Ishikawa (cell line): Measurements from ENCODE around the gene KLK14.

Source experiments
- CEBPB ChIP-seq: IDR thresholded peaks from 2 replicates; pipeline ENCODE4 v1.6.1; 2012
- CREB1 ChIP-seq: IDR thresholded peaks from 2 replicates; pipeline ENCODE4 v1.6.1; 2012; ENCODE audit warnings: low read depth
- EGR1 ChIP-seq: IDR thresholded peaks from 2 replicates; pipeline ENCODE4 v1.6.1; 2012
- EP300 ChIP-seq: IDR thresholded peaks from 2 replicates; pipeline ENCODE4 v1.6.1; 2012; ENCODE audit warnings: borderline replicate concordance
- FOXM1 ChIP-seq: IDR thresholded peaks from 2 replicates; pipeline ENCODE4 v1.6.1; 2012; ENCODE audit warnings: low read depth, borderline replicate concordance
- NFIC ChIP-seq: IDR thresholded peaks from 2 replicates; pipeline ENCODE4 v1.6.1; 2012
- RAD21 ChIP-seq: IDR thresholded peaks from 2 replicates; pipeline ENCODE4 v1.6.1; 2012; ENCODE audit warnings: low read depth
- TAF1 ChIP-seq: IDR thresholded peaks from 2 replicates; pipeline ENCODE4 v1.6.1; 2012; ENCODE audit warnings: low read depth, mild to moderate bottlenecking
- TCF12 ChIP-seq: IDR thresholded peaks from 2 replicates; pipeline ENCODE4 v1.6.1; 2012; ENCODE audit warnings: low read depth
- TEAD4 ChIP-seq: IDR thresholded peaks from 2 replicates; pipeline ENCODE4 v1.6.1; 2012
- YY1 ChIP-seq: IDR thresholded peaks from 2 replicates; pipeline ENCODE4 v1.6.1; 2012; ENCODE audit warnings: low read depth
- ZBTB7A ChIP-seq: IDR thresholded peaks from 2 replicates; pipeline ENCODE4 v1.6.1; 2012; ENCODE audit warnings: low read depth
- TF ChIP-seq, protein P1 (sequence below): IDR thresholded peaks from 2 replicates; pipeline ENCODE4 v1.6.1; 2012
- TF ChIP-seq, protein P2 (sequence below): IDR thresholded peaks from 2 replicates; pipeline ENCODE4 v1.6.1; 2012
- TF ChIP-seq, protein P3 (sequence below): IDR thresholded peaks from 2 replicates; pipeline ENCODE4 v1.6.1; 2012; ENCODE audit warnings: low read depth, mild to moderate bottlenecking

The KLK14 gene

DNA sequence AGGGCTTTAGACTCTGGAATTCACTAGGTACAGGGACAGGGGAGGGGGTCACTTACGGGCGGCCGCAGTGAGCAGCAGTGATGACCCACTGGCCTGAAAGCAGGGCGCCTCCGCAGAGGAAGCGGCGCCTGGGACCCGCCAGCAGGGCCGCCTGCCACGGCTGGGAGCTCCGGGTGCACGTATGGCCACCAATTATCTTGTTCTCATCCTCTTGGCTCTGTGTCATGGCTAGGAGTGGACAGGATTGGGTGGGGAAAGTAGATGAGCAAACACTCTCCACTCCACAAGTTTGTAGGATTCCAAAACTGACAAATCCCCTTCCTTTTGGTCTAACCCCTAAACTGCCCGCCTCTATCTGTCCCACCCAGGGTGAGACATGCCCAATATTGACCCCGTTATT, 1.2 kb downstream of the KLK14 start:
- TF ChIP-seq FOXM1 (no peak), NFIC (no peak), YY1 (no peak), ZBTB7A (no peak), EP300 (no peak)

DNA sequence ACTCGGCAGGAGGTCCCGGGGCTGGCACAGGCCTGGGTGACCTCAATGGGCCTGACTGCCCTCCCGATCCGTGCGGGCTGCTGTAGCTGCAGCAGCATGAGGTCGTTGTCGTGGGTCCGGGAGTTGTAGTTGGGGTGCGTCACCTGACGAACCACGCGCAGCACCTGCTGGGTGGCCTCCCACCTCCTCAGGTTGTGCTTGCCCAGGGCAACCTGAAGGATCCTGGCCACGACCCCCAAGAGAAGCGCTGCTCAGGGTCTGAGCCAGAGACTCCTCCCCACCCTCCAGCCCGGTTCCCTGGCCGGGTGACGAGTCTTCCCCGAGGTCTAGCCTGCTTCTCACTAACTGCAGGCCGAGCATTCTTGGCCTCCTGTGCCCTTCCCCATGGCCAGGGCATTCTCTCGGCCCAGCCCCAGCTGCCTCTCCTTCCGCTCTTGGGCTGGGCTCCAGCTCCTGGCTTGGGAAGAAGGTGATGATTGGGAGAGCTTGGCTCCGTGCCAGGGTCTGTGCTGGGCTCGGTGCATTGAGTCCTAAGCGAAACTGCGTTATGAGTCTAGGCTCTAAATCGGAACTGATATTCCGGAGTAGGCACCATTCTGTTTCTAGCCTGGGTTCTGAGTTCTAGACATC, 3.1 kb downstream of the KLK14 start:
- TF ChIP-seq ZBTB7A = no peak
- no peak for TF ChIP-seq FOXM1
- TF ChIP-seq, protein P1, sequence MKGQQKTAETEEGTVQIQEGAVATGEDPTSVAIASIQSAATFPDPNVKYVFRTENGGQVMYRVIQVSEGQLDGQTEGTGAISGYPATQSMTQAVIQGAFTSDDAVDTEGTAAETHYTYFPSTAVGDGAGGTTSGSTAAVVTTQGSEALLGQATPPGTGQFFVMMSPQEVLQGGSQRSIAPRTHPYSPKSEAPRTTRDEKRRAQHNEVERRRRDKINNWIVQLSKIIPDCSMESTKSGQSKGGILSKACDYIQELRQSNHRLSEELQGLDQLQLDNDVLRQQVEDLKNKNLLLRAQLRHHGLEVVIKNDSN = no peak
- TF ChIP-seq NFIC = no peak
- TF ChIP-seq TEAD4 = no peak
- no peak for TF ChIP-seq EP300
- TF ChIP-seq YY1 = no peak
- TF ChIP-seq TCF12 = no peak
- TF ChIP-seq, protein P2, sequence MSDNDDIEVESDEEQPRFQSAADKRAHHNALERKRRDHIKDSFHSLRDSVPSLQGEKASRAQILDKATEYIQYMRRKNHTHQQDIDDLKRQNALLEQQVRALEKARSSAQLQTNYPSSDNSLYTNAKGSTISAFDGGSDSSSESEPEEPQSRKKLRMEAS = no peak
- no peak for TF ChIP-seq CEBPB
- TF ChIP-seq RAD21 = no peak

DNA sequence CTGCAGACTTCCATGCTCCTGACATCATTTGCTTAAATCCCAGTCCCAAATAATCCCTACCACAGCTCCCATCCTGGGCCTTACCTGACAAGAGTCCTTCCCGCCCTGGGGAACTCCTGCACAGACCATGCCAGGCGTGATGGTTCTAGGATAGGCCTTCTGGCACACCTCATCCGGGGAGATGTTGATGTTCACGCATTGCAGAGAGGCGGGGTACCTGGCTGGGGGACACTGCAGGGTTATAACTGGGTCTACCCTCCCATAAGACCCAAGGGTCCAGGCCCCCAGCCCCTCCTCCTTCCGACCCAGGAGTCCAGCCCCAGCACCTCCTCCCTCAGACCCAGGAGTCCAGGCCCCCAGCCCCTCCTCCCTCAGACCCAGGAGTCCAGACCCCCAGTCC, 4.0 kb downstream of the KLK14 start:
- TF ChIP-seq, protein P2 = no peak
- TF ChIP-seq TAF1 = no peak
- TF ChIP-seq ZBTB7A = no peak
- TF ChIP-seq FOXM1 = no peak
- TF ChIP-seq, protein P1 = no peak
- no peak for TF ChIP-seq CEBPB
- no peak for TF ChIP-seq CREB1
- TF ChIP-seq, protein P3, sequence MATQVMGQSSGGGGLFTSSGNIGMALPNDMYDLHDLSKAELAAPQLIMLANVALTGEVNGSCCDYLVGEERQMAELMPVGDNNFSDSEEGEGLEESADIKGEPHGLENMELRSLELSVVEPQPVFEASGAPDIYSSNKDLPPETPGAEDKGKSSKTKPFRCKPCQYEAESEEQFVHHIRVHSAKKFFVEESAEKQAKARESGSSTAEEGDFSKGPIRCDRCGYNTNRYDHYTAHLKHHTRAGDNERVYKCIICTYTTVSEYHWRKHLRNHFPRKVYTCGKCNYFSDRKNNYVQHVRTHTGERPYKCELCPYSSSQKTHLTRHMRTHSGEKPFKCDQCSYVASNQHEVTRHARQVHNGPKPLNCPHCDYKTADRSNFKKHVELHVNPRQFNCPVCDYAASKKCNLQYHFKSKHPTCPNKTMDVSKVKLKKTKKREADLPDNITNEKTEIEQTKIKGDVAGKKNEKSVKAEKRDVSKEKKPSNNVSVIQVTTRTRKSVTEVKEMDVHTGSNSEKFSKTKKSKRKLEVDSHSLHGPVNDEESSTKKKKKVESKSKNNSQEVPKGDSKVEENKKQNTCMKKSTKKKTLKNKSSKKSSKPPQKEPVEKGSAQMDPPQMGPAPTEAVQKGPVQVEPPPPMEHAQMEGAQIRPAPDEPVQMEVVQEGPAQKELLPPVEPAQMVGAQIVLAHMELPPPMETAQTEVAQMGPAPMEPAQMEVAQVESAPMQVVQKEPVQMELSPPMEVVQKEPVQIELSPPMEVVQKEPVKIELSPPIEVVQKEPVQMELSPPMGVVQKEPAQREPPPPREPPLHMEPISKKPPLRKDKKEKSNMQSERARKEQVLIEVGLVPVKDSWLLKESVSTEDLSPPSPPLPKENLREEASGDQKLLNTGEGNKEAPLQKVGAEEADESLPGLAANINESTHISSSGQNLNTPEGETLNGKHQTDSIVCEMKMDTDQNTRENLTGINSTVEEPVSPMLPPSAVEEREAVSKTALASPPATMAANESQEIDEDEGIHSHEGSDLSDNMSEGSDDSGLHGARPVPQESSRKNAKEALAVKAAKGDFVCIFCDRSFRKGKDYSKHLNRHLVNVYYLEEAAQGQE = no peak
- no peak for TF ChIP-seq RAD21
- no peak for TF ChIP-seq NFIC
- TF ChIP-seq EGR1 = no peak

DNA sequence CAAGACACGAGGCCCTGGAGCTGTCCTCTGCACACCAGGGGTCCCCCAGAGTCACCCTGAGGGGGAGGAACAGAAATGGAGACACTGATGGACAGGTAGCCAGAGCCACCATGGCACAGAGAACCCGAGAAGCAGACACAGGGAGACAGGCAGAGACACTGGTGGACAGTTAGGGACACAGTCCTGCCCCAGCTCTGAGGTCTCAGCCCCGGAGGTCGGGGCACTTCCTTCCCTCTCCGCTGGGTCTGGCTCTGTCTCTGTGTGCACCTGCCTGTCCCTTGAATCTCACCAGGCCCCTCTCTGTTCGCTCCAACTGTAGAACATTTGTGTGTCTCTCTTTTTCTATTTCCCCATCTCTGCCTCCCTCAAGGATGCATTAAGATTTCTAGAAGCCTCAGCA, 4.6 kb downstream of the KLK14 start:
- TF ChIP-seq YY1 (no peak), TEAD4 (no peak), TAF1 (no peak), CREB1 (no peak), ZBTB7A (no peak), RAD21 (no peak), NFIC (no peak), EGR1 (no peak), EP300 (no peak), CEBPB (no peak), FOXM1 (no peak), TCF12 (no peak)
- TF ChIP-seq, protein P1 = no peak
- TF ChIP-seq, protein P3 = no peak
- TF ChIP-seq, protein P2 = no peak

DNA sequence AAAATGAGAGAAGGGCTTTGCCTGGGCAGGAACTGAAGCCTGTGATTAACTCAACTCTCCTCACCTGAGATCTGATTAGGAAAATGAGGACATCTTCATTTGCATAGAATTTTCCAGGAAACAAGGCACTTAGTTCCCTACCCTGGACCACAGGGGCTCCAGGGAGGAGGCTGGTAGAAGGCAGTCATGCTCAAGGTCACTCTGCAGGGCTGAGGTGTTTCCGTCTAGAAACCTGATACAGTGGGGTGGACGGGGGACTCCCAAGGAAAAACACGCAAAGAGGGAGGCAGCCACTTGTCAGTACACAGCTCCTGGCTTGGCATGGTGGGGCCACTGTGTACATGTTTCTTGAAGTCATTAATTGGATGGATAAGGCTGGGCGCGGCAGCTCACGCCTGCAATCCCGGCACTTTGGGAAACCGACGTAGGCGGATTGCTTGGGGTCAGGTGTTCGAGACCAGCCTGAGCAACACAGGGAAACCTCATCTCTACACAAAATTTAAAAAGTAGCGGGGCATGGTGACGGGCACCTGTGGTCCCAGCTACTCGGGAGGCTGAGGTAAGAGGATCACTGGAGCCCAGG, 6.0 kb downstream of the KLK14 start:
- TF ChIP-seq CREB1 (no peak), ZBTB7A (no peak), EGR1 (no peak), NFIC (no peak), RAD21 (no peak), EP300 (no peak), TCF12 (no peak), FOXM1 (no peak), CEBPB (no peak), TEAD4 (no peak), YY1 (no peak), TAF1 (no peak)
- TF ChIP-seq, protein P2 = no peak
- TF ChIP-seq, protein P3 = no peak
- TF ChIP-seq, protein P1 = no peak
